HuH-7.5 (cell line): ENCODE results near the gene EIF2S2.
A peak's percentile ranks its signal among the peaks of the same experiment; 100 is the strongest.

Experiments used
- DNase-seq: peaks from one replicate; pipeline ENCODE4 v3.0.0; 2011; ENCODE audit warnings: low spot score

Gene EIF2S2

GRCh38 chr20:34089655-34090345 lies 22.2 kb downstream of the EIF2S2 start:
- DNase-seq = no peak

DNA sequence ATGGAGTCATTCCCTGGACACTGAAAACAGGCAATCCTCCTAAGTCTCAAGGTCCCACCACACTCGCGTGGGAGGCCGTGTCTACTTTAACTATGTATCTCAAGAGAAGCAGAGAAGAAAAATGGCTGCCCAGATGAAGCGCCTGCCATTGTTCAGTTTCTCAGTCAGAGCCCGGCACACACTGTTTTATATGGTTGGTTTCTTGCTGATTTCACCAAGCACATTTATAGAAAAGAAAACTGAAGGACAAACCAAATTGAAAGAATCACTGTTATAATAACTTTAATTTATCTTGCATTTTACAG lies 22.9 kb downstream of the EIF2S2 start:
- DNase-seq = no peak

GRCh38 chr20:34088305-34089174 lies 23.5 kb downstream of the EIF2S2 start:
- no peak for DNase-seq

- no peak for DNase-seq
Measured at GRCh38 chr20:34085544-34086040, 26.5 kb downstream of the EIF2S2 start.

- no peak for DNase-seq
Measured at GRCh38 chr20:34084227-34084923, 27.7 kb downstream of the EIF2S2 start.

DNA sequence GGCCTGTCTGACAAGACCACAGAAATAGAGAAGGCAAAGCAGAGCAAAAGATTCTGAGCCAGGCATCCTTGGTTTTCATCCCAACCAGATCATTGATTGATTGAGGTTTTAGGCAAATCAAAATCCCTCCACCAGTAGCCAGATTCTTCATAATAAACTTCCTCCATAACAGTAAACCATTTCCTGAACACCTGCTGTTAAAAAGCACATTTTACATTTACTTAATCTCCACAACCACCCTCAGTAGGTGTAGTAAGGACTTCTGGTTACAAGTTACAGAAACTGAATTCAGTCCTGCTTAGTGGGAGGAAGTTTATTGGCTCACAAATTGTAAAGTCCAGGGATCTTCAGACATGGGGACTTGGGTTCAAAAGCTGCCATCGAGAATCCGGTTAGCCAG lies 28.3 kb downstream of the EIF2S2 start:
- no peak for DNase-seq

GRCh38 chr20:34083137-34083536 lies 28.9 kb downstream of the EIF2S2 start:
- DNase-seq = no peak

DNA sequence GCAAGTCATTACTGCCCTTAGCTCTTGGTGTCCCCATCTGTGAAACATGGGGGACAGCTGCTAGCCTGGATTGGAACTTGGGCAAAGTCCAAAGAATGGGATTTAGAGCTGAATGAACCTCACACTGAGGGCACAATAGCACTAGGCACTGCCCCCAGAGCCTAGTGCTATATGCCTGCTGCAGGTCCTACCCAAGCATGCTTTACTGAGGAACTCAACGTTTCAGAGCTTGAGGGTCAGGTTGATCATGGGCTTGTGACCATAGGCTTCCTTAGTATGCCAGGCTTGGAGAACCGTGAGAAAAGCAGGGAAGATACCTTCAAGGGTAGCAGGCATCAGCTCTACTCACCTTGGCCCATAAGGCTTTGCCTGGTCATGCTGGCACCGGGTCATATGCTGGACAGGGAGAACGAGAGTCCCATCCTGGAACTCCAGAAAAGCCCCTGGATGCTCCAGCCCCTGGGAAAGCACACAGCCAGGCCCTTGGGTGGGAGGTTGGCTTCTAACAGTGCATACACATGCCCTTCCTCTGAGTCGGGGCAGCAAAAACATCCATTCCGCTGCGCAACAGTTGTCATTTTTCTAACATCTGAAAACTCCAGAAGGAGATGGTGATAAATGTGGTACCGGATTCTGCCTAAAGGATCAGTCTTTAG lies 29.7 kb downstream of the EIF2S2 start:
- no peak for DNase-seq

- no peak for DNase-seq
Measured at GRCh38 chr20:34079818-34080217, 32.2 kb downstream of the EIF2S2 start.

DNA sequence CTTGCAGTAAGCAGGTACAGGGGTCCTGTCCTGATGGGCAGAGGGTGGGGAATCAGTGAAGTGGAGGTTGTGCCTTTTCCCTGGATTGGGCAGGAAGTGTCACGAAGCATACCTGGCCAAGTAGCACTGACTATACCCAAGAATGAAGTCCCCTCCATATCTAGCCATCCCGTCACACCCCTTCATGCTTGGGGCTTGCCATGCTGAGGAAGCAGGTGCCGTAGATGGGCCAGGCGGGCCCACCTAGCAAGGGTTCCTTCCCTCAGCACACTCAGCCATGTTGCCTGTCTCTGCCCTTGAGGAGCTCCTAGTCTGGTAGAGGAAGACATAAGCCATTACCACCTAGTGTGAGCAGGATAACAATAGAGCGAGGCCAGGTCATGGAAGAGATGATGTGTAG lies 33.5 kb downstream of the EIF2S2 start:
- DNase-seq = no peak

DNA sequence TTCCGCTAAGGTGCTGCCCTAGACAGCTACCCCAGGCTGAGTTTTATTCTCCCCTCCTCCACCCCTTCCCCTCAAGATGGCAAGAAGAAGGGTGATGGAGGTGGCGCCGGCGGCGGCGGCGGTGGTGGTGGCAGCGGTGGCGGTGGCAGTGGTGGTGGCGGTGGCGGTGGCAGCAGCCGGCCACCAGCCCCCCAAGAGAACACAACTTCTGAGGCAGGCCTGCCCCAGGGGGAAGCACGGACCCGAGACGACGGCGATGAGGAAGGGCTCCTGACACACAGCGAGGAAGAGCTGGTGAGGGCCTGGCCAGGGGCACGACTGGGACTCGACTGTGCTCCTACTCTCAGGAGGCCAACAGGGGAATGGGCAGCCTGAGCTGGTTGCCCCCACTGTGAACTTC lies 35.1 kb downstream of the EIF2S2 start:
- no peak for DNase-seq

DNA sequence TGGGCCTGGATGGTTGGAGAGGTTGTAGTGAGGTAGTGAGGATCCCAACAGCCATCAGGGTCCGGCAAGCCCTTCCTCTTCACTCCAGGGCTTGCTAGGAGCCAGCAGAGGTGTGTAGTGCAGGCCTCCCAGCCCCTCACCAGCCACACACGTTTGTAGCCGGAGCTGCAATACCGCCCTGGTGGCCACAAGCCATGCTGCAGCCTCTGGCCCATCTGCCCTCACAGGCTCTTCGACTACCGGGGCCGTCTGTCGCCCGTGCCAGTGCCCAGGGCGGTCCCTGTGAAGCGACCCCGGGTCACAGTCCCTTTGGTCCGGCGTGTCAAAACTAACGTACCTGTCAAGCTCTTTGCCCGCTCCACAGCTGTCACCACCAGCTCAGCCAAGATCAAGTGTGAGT lies 36.4 kb downstream of the EIF2S2 start:
- no peak for DNase-seq

DNA sequence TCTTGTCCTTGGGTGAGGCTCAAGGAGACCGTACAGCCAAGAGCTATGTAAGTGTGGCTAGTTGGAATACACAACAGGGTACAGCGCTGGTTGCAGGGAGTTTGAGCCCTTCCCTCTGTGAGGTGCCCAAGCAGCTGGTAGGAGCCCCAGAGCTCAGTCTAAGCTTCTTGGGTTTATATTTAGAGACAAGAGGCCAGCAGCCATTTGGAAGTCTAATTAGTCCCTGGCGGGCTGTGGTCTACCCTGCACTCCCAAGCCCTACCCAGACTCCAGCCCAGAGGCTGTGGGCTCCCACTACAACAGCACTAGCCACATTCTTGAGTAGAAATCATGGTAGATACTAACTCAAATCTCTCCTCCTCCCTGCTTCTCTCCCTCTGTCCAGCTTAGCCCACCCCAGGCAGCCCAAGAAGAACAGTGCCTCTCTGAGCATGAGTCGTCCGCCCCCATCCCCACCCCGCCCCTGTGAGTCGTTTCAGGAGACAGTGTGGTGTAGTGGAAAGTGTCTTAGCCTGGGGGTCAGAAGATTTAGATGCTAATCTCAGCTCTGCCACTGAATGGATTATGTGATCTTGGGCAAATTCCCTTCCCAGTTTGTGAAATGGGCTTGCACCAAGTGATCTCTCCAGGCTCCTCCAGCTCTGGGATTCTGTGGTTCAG lies 37.8 kb downstream of the EIF2S2 start:
- DNase-seq = no peak

DNA sequence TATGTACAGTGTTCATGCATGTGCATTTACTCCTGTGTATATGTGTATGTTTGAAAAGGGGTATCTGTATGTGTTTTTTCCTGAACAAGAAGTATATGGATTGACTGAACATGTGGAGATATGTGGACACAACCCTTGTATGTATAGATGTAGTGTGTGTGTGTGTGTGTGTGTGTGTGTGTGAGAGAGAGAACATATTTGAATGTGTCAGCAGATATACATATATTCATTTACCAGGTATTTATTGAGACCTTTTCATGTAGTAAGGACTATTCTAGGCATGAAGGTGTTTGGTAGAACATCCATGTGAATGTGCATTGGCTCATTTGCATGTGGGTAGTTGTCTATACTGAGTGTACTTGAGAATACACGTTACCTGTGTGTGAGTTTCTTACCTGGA lies 39.3 kb downstream of the EIF2S2 start:
- DNase-seq = no peak

DNA sequence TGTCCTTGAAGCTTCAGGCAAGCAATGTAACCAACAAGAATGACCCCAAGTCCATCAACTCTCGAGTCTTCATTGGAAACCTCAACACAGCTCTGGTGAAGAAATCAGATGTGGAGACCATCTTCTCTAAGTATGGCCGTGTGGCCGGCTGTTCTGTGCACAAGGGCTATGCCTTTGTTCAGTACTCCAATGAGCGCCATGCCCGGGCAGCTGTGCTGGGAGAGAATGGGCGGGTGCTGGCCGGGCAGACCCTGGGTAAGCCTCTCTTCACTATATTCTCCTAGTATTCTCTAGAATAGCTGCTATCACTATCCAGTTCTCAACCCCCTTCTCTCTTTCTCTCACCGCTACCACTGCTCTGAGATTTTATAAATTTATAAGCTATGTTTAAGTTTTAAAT lies 40.0 kb downstream of the EIF2S2 start:
- no peak for DNase-seq

DNA sequence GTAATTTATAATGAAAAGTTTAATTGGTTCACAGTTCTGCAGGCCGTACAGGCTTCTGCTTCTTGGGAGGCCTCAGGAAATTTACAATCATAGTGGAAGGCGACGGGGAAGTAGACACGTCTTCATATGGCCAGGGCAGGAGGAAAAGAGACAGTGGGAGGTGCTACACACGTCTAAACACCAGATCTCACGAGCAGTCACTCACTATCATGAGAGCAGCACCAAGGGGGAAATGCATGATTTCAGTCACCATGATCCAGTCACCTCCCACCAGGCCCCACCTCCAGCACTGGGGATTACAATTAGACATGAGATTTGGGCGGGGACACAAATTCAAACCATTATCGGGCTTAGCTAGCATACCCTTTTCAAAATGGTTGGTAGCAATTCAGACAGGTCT lies 41.2 kb downstream of the EIF2S2 start:
- DNase-seq = no peak

DNA sequence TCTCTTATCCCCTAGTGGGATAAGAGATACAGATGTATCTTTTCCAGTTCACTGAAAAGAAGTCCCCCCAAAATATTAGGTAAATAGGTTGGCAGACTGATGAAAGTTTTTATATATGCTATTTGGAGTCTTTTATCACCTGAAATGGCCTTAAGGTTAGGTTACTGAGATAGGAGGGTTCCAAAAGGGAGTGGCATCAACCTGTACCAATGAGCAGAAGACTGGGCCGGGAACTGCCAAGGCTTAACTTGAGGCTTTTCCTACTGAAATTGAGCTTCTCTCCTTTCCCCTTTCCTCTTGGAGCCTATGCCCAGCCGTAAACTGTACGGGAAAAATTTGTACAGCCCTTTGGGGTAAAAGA lies 42.0 kb downstream of the EIF2S2 start:
- no peak for DNase-seq

GRCh38 chr20:34069341-34070078 lies 42.5 kb downstream of the EIF2S2 start:
- DNase-seq = peak; percentile 88

DNA sequence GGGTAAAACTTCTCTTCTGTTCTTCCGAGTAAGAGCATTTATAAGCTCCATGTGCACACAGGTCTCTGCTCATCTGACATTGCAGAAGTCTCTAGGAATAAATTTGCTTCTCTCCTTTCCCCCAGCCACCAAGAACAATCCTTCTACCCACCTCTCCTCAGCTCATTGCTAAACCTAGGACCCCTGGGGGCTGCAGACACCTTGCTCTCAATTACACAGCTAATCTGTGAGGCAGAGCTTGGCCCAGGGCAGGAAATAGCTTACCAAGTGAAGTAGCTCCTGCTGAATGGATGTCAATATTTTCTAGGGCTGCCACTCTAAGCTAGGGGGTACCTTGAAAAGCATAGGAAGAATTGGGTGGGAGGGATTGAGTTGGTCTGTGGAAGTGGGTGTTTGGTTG lies 44.0 kb downstream of the EIF2S2 start:
- no peak for DNase-seq

DNA sequence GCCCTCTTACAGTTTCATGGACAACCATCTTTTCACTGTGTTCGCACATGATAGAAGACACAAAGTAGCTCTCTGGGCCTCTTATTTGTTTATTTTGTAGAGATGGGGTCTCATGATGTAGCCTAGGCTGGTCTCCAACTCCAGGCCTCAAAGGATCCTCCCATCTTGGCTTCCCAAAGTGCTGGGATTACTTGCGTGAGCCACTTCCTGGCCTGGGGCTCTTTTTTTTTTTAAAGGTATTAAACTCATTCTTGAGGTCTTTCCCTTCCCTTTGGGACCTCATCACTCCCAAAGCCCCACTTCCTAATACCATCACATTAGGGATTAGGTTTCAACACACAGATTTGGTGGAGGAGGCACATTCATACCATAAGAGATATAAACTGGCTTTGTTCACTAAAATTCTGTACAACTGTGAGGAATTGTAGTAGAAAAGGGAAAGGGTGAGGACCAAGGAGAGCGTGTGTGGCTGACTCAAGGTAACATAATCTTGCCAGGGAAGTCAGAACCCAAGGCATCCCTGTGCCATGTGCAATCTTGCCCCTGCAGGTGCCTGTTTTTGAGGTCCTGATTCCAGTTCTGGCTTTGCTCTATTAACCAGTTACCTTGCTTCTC lies 45.5 kb downstream of the EIF2S2 start:
- no peak for DNase-seq

- no peak for DNase-seq
Measured at GRCh38 chr20:34065260-34065659, 46.8 kb downstream of the EIF2S2 start.
